Loucy (cell line): ENCODE results near the gene TBL1XR1.

Experiments
- H2AFZ ChIP-seq: fragments of 200-600 bp; sonication (generic); 2 replicates; pipeline ENCODE4 v1.6.0; 2016; ENCODE audit warnings: antibody characterized with exemption, mild to moderate bottlenecking, low read length, moderate library complexity
- H3F3A ChIP-seq: fragments of 200-600 bp; 2 replicates; pipeline ENCODE4 v1.6.0; 2016; ENCODE audit warnings: antibody characterized with exemption, low read depth, mild to moderate bottlenecking
- H3K27me3 ChIP-seq: fragments of 200-600 bp; sonication (generic); 2 replicates; pipeline ENCODE4 v1.6.1; 2014; ENCODE audit warnings: low read length, mild to moderate bottlenecking; ENCODE audit not compliant: insufficient read depth, poor library complexity, severe bottlenecking
- H3K36me3 ChIP-seq: fragments of 200-600 bp; sonication (generic); 2 replicates; pipeline ENCODE4 v1.6.1; 2016; ENCODE audit warnings: low read length; ENCODE audit not compliant: insufficient read depth
- H3K4me1 ChIP-seq: fragments of 200-600 bp; sonication (generic); 2 replicates; pipeline ENCODE4 v1.5.1; 2014; ENCODE audit warnings: low read length, mild to moderate bottlenecking; ENCODE audit not compliant: insufficient read depth, poor library complexity, severe bottlenecking
- H3K4me2 ChIP-seq: fragments of 200-600 bp; sonication (generic); 2 replicates; pipeline ENCODE4 v1.6.0; 2014; ENCODE audit warnings: antibody characterized with exemption, low read length, low read depth, mild to moderate bottlenecking; ENCODE audit not compliant: poor library complexity, severe bottlenecking
- H3K4me3 ChIP-seq: fragments of 200-600 bp; sonication (generic); 2 replicates; pipeline ENCODE4 v1.5.1; 2014; ENCODE audit warnings: low read length, mild to moderate bottlenecking, mixed read lengths; ENCODE audit not compliant: poor library complexity, severe bottlenecking
- H3K79me2 ChIP-seq: fragments of 200-600 bp; sonication (generic); 2 replicates; pipeline ENCODE4 v1.6.1; 2014; ENCODE audit warnings: low read length; ENCODE audit not compliant: insufficient read depth
- H3K9ac ChIP-seq: fragments of 200-600 bp; sonication (generic); 2 replicates; pipeline ENCODE4 v1.6.0; 2014; ENCODE audit warnings: mild to moderate bottlenecking, low read depth, low read length, moderate library complexity; ENCODE audit not compliant: poor library complexity, severe bottlenecking
- H3K9me2 ChIP-seq: fragments of 200-600 bp; sonication (generic); replicated peaks from 2 replicates; pipeline ENCODE4 v1.6.1; 2016; ENCODE audit warnings: low read depth, low read length, mixed read lengths
- H3K9me3 ChIP-seq: fragments of 200-600 bp; sonication (generic); 2 replicates; pipeline ENCODE4 v1.6.1; 2014; ENCODE audit warnings: mild to moderate bottlenecking, antibody characterized with exemption, low read length, low read depth; ENCODE audit not compliant: insufficient read depth
- H4K20me1 ChIP-seq: fragments of 200-600 bp; sonication (generic); 2 replicates; pipeline ENCODE4 v1.6.0; 2014; ENCODE audit warnings: antibody characterized with exemption, low read length, mild to moderate bottlenecking; ENCODE audit not compliant: insufficient read depth, poor library complexity, severe bottlenecking
- EZH2phosphoT487 ChIP-seq: fragments of 200-600 bp; IDR thresholded peaks from 2 replicates; pipeline ENCODE4 v1.6.1; 2018; ENCODE audit warnings: antibody characterized with exemption, mild to moderate bottlenecking, moderate library complexity, borderline replicate concordance
- TF ChIP-seq, protein P1 (sequence below): fragments of 200-600 bp; sonication (generic); conservative IDR thresholded peaks from 2 replicates; pipeline ENCODE4 v1.5.1; 2014; ENCODE audit warnings: mild to moderate bottlenecking, antibody characterized with exemption, low read length

The TBL1XR1 gene

DNA sequence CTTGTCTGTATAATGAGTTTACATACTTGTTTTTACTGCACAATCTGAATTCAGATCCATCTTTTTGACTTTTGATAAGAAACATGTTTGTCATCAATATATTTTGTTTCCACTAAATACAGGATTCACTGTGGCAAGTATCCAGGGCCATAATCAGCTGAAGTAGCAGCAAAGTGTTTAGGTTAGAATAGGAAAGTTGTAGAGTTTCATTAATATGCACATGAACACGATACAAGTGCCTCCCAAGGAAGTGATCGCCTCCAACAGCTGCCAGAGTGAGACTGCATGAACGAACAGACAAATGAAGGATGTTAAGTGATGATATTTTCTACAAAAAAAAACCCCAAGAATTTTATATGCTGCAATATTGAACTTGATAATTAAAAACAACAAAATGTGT is 204.3 kb downstream of the TBL1XR1 start:
- H3K9me2 ChIP-seq: no peaks in the 10 kb centered on the region
- no peaks in the 10 kb centered on the region for H3K4me1 ChIP-seq
- no peak overlapping the region for H3K4me2 ChIP-seq
- no peaks in the 10 kb centered on the region for H4K20me1 ChIP-seq
- no peaks in the 10 kb centered on the region for H3K36me3 ChIP-seq
- H3K9ac ChIP-seq: no peak overlapping the region
- H3K9me3 ChIP-seq: no peaks in the 10 kb centered on the region
- H3F3A ChIP-seq: no peaks in the 10 kb centered on the region
- H3K4me3 ChIP-seq: no peak overlapping the region
- H2AFZ ChIP-seq: no peak overlapping the region
- TF ChIP-seq EZH2phosphoT487: no peak
- TF ChIP-seq, protein P1, sequence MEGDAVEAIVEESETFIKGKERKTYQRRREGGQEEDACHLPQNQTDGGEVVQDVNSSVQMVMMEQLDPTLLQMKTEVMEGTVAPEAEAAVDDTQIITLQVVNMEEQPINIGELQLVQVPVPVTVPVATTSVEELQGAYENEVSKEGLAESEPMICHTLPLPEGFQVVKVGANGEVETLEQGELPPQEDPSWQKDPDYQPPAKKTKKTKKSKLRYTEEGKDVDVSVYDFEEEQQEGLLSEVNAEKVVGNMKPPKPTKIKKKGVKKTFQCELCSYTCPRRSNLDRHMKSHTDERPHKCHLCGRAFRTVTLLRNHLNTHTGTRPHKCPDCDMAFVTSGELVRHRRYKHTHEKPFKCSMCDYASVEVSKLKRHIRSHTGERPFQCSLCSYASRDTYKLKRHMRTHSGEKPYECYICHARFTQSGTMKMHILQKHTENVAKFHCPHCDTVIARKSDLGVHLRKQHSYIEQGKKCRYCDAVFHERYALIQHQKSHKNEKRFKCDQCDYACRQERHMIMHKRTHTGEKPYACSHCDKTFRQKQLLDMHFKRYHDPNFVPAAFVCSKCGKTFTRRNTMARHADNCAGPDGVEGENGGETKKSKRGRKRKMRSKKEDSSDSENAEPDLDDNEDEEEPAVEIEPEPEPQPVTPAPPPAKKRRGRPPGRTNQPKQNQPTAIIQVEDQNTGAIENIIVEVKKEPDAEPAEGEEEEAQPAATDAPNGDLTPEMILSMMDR: no peak
- H3K27me3 ChIP-seq: no peaks in the 10 kb centered on the region
- H3K79me2 ChIP-seq: no peaks in the 10 kb centered on the region

DNA sequence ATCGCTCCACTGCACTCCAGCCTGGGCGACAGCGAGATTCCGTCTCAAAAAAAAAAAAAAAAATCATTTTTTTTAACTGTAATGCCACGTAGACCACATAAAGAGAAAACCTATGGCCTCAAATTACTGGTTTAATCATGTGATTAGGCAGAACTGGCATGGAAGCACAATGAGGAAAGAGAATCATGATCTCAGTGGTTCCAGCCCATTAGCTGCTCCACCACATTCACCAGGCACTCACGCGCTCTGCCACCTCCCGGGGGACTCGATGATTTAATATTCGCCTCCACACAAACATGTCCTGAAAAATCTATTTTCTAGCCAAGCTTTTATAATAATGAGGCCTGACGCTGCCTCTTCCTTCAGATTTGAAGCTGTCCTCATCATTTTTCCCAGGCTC is 204.7 kb downstream of the TBL1XR1 start:
- Histone ChIP-seq H2AFZ (no peak overlapping the region), H3K4me2 (no peak overlapping the region), H4K20me1 (no peaks in the 10 kb centered on the region), H3K4me3 (no peak overlapping the region), H3F3A (no peaks in the 10 kb centered on the region), H3K4me1 (no peaks in the 10 kb centered on the region), H3K9me3 (no peaks in the 10 kb centered on the region), H3K9me2 (no peaks in the 10 kb centered on the region), H3K9ac (no peak overlapping the region), H3K79me2 (no peaks in the 10 kb centered on the region), H3K27me3 (no peaks in the 10 kb centered on the region), H3K36me3 (no peaks in the 10 kb centered on the region)
- TF ChIP-seq, protein P1: no peak
- no peak for TF ChIP-seq EZH2phosphoT487

DNA sequence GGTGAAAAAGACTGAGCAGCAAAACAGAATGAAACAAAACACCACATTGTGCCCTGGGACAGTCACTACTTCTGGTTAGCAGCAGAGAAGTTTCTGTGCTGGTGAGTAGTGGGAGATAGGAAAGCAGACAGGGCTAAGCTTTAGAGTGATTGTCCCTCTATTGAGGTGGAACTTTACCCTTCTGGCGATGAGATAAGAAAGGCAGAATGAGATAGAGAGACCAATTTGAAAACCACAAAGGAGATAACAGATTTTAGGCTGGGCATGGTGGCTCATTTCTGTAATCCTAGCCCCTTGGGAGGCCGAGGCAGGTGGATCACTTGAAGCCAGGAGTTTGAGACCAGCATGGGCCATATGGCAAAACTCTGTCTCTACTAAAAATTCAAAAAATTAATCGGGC is 208.5 kb downstream of the TBL1XR1 start:
- Histone ChIP-seq H3K79me2 (no peaks in the 10 kb centered on the region), H3K4me2 (no peak overlapping the region), H3K4me1 (no peaks in the 10 kb centered on the region), H2AFZ (no peak overlapping the region), H4K20me1 (no peaks in the 10 kb centered on the region), H3K36me3 (no peaks in the 10 kb centered on the region), H3K9ac (no peak overlapping the region), H3K9me3 (no peaks in the 10 kb centered on the region), H3K4me3 (no peak overlapping the region), H3K9me2 (no peaks in the 10 kb centered on the region), H3K27me3 (no peaks in the 10 kb centered on the region), H3F3A (no peaks in the 10 kb centered on the region)
- TF ChIP-seq EZH2phosphoT487: no peak
- TF ChIP-seq, protein P1: no peak
